Uterus (tissue), 4 donors: ENCODE measurements around the gene DIP2A. TPM values are rescaled to one million over a fixed set of nuclear protein-coding genes. Genes with fewer than 3 reads are reported as not detected.

Experiments
- DNase-seq, 2 donors: peaks; one replicate each; pipeline ENCODE4 v3.0.0-alpha.2; 2019 to 2020
- H3K27ac ChIP-seq, 2 donors: fragments of 200-600 bp; sonication (generic); 1 replicate in 1 of 2; 2 replicates in 1 of 2; pipeline ENCODE4 v1.5.1; 2016 to 2018
- H3K27me3 ChIP-seq, 2 donors: fragments of 200-600 bp; sonication (generic); one replicate each; pipeline ENCODE4 v1.5.1; 2018 to 2019; ENCODE audit warnings: control low read depth in 1 of 2
- H3K36me3 ChIP-seq, 2 donors: fragments of 200-600 bp; sonication (generic); one replicate each; pipeline ENCODE4 v1.5.1; 2019; ENCODE audit warnings: control low read depth in 1 of 2
- H3K4me1 ChIP-seq, 2 donors: fragments of 200-600 bp; sonication (generic); one replicate each; pipeline ENCODE4 v1.5.1; 2018 to 2019; ENCODE audit warnings: control low read depth in 1 of 2
- H3K4me3 ChIP-seq, 2 donors: fragments of 200-600 bp; sonication (generic); 1 replicate in 1 of 2; 2 replicates in 1 of 2; pipeline ENCODE4 v1.5.1; 2018 to 2019; ENCODE audit warnings: mild to moderate bottlenecking in 1 of 2
- H3K9me3 ChIP-seq, 2 donors: fragments of 200-600 bp; sonication (generic); one replicate each; pipeline ENCODE4 v1.5.1; 2019; ENCODE audit warnings: control low read depth in 1 of 2
- POLR2A ChIP-seq, 2 donors: fragments of 450-650 bp; IDR thresholded peaks; one replicate each; pipeline ENCODE4 v1.6.1; 2016; ENCODE audit warnings: antibody characterized with exemption in 2 of 2, mild to moderate bottlenecking in 1 of 2, moderate library complexity in 1 of 2
- intact Hi-C: fragments of 100-400 bp; cut with DNase I; formaldehyde crosslinking; loops from one replicate; pipeline ENCODE4 v1.15.1; 2023; ENCODE audit warnings: low total_unique reads
- total RNA-seq, 4 donors: library from RNA; depleted of rRNA in 3 of 4; stranded (reverse); fragments of >200 nt in 3 of 4; gene quantifications; one replicate each; pipeline versions ENCODE4 v1.1.0 to v1.2.4, GENCODE V29; 2014 to 2023
- TF ChIP-seq, protein P1 (sequence below), 4 experiments: fragments of 200-600 bp in 2 of 4; fragments of 450-650 bp in 2 of 4; sonication (generic) in 2 of 4; IDR thresholded peaks; one replicate each; pipeline ENCODE4 v1.5.1; 2016 to 2019; ENCODE audit warnings: antibody characterized with exemption in 4 of 4, mild to moderate bottlenecking in 2 of 4, moderate library complexity in 1 of 4
- donor health status: DM: yes; HTN: yes; CAD: no.

Gene DIP2A
- total RNA-seq, 4 donors from 2014 or later = 51.0 to 56.3 (median 51.6) TPM

DNA sequence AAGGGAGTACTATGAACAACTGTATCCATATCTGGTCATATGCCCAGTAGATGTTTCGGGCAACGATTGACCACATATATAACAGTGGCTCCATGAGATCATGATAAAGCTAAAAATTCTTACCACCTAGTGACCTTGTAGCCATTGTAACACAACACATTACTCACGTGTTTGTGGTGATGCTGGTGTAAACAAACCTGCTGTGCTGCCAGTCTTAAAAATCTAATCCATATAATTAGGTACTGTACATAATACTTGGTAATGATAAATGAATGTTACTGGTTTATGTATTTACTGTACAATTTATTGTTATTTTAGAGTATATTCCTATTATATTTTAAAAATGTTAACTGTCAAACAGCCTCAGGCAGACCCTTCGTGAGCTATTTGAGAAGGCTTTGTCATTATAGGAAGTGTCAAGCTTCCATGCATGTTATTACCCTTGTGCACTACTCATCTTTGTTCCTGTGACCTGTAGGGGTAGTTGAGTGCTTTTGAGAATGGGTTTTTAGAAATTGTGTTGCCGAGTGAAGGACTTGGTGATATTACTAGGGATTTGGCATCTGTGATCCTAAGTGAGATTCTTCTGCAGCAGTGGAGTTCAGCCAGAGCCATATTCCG lies 23.6 kb downstream of the DIP2A start:
- H3K36me3 ChIP-seq = no peaks in the 10 kb centered on the region
- TF ChIP-seq, protein P1, sequence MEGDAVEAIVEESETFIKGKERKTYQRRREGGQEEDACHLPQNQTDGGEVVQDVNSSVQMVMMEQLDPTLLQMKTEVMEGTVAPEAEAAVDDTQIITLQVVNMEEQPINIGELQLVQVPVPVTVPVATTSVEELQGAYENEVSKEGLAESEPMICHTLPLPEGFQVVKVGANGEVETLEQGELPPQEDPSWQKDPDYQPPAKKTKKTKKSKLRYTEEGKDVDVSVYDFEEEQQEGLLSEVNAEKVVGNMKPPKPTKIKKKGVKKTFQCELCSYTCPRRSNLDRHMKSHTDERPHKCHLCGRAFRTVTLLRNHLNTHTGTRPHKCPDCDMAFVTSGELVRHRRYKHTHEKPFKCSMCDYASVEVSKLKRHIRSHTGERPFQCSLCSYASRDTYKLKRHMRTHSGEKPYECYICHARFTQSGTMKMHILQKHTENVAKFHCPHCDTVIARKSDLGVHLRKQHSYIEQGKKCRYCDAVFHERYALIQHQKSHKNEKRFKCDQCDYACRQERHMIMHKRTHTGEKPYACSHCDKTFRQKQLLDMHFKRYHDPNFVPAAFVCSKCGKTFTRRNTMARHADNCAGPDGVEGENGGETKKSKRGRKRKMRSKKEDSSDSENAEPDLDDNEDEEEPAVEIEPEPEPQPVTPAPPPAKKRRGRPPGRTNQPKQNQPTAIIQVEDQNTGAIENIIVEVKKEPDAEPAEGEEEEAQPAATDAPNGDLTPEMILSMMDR (IDR thresholded peaks at IDR 0.05) = no peak
- TF ChIP-seq POLR2A (IDR thresholded peaks at IDR 0.05) = no peak
- H3K4me3 ChIP-seq = no peak overlapping the region
- no peak overlapping the region for H3K27ac ChIP-seq
- no peaks in the 10 kb centered on the region for H3K27me3 ChIP-seq
- no peaks in the 10 kb centered on the region for H3K9me3 ChIP-seq
- intact Hi-C loops = no loop called here
- no peaks in the 10 kb centered on the region for H3K4me1 ChIP-seq
- DNase-seq = no peak

DNA sequence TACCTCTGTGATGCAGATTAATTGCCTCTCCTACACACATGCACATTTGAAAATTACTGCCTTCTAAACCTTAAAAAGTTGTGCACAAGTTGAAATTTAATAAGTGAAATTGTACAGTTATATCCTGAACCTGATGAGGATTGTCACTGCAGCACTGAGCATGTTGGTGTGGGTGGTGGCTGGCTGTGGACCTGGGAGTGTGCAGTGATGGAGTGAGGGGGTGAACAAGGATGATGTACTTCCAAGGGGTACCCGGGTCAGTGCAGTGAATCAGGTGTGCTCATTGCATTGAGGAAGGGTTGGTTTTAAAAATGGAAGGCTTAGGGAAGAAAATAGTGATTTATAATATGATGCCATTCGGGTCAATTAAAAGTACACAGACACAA lies 24.1 kb downstream of the DIP2A start:
- no peaks in the 10 kb centered on the region for H3K27me3 ChIP-seq
- no peak overlapping the region for H3K27ac ChIP-seq
- TF ChIP-seq, protein P1 (IDR thresholded peaks at IDR 0.05) = no peak
- TF ChIP-seq POLR2A (IDR thresholded peaks at IDR 0.05) = no peak
- no peak overlapping the region for H3K4me3 ChIP-seq
- H3K9me3 ChIP-seq = no peaks in the 10 kb centered on the region
- H3K36me3 ChIP-seq = no peaks in the 10 kb centered on the region
- DNase-seq = no peak
- H3K4me1 ChIP-seq = no peaks in the 10 kb centered on the region
- intact Hi-C loops = no loop called here

DNA sequence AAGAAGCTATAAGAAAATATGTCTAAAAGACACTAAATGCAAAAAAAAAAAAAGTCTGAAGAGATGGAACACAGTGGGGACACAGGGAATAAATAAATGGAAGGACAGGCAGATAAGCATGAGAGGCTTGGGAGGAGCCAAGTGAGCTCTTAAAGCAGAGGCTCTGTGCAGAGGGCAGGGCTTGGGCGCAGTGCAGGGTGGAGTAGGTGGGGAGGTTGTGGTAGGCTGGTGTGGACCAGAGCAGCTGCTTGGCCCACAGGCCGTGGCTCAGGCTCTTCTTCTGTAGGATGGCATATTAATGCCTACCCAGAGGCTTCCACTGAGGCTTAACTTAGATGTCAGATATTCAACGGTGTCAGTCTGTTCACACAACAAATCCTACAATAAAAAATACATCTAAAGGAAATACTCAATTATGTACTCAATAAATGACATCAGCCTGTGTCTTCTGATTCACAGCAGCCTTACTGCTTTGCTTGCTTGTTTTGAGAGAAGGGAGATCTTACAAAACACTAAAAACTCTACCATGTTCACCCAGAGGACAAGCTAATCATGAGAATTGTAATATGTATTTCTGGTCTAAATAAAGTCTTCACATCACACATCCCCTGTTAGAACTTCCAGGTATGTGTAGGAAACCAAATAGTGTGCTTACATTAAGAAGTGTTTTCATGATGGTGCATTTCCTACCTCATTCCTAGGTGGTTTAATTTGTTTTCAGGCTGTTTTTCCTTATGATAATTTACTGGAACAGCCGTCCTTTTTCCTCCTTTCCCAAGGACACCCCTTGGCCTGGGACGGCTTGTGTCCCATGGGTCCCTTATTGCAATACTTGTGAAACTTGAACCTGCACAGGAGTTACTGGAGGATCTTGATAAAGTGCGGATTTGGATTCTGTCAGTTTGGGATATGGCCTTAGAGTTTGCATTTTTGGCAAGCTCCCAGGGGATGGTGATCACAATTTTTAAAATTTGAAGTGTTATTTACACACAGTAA lies 24.9 kb downstream of the DIP2A start:
- H3K4me3 ChIP-seq = no peak overlapping the region
- no peaks in the 10 kb centered on the region for H3K9me3 ChIP-seq

DNA sequence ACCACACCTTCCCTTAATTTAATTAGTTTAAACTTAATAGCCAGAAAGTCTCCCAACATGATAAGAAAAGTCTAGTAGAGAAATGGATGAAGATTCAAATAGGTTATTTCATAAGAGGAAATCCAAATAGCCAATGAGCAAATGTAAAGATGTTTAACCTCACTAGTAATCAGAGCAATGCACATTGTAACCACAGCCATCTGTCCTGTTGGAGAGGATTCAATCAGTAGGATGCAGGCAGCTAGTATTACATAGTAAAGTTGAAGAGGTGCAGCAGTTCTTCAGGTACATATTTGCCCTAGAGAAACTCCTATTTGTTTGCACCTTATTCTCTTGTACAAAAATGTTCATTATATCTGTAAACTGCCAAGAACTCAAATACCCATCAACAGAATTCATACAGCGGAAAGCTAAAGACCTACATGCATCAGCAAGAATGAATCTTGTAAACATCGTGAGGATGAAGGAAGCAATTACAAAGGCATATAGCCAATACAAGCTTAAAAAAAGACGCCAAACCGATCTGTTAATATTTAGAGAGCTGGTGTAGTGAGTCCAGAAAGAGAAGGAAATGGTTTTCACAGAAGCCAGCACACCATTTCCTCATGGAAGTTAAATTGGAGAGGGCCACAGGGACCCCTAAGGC lies 27.9 kb downstream of the DIP2A start:
- DNase-seq = no peak
- Histone ChIP-seq H3K36me3 (peaks cover 0 to 3% of the 10 kb centered on the region in 2 donors), H3K9me3 (no peaks in the 10 kb centered on the region), H3K4me3 (no peak overlapping the region), H3K4me1 (no peaks in the 10 kb centered on the region), H3K27ac (no peak overlapping the region), H3K27me3 (no peaks in the 10 kb centered on the region)
- no peak for TF ChIP-seq POLR2A (IDR thresholded peaks at IDR 0.05)
- TF ChIP-seq, protein P1 (IDR thresholded peaks at IDR 0.05) = no peak
- intact Hi-C loops = no loop called here

More for the DNA sequence above, 24.9 kb downstream of the DIP2A start:
- no peaks in the 10 kb centered on the region for H3K27me3 ChIP-seq
- H3K36me3 ChIP-seq = no peaks in the 10 kb centered on the region
- TF ChIP-seq POLR2A (IDR thresholded peaks at IDR 0.05) = no peak
- TF ChIP-seq, protein P1 (IDR thresholded peaks at IDR 0.05) = no peak
- H3K27ac ChIP-seq = no peak overlapping the region
- DNase-seq = no peak
- intact Hi-C loops = no loop called here
- no peaks in the 10 kb centered on the region for H3K4me1 ChIP-seq
